Lower leg skin (tissue), 3 donors: Measurements from ENCODE around the gene GRIN3A.

Experiments
- POLR2A ChIP-seq, 2 donors: fragments of 450-650 bp; IDR thresholded peaks; one replicate each; pipeline ENCODE4 v1.6.1; 2016 to 2017; ENCODE audit warnings: antibody characterized with exemption in 2 of 2, mild to moderate bottlenecking in 1 of 2, moderate library complexity in 1 of 2
- TF ChIP-seq, protein P1 (sequence below), 3 donors: fragments of 450-650 bp; IDR thresholded peaks; one replicate each; pipeline ENCODE4 v1.5.1; 2016; ENCODE audit warnings: antibody characterized with exemption in 3 of 3, mild to moderate bottlenecking in 3 of 3, moderate library complexity in 2 of 3

DNA sequence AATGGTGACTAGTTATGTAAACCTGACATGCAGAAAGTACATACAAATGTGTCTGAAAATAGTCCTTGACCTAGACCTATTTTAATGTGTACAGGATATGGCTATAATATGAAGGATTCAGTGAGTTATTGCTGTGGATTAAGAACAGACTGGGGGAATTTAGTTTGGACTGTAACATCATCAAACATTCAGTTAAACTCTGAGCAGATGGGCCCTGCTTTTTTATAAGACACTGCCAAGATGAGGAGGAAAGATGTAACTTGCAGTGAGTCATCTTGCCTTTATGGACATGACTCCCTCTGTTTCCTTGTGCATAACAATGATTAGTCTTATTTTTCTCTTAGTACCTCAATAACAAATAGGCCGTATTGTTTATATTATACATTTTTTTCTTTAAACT, 155.9 kb downstream of the GRIN3A start:
- TF ChIP-seq, protein P1, sequence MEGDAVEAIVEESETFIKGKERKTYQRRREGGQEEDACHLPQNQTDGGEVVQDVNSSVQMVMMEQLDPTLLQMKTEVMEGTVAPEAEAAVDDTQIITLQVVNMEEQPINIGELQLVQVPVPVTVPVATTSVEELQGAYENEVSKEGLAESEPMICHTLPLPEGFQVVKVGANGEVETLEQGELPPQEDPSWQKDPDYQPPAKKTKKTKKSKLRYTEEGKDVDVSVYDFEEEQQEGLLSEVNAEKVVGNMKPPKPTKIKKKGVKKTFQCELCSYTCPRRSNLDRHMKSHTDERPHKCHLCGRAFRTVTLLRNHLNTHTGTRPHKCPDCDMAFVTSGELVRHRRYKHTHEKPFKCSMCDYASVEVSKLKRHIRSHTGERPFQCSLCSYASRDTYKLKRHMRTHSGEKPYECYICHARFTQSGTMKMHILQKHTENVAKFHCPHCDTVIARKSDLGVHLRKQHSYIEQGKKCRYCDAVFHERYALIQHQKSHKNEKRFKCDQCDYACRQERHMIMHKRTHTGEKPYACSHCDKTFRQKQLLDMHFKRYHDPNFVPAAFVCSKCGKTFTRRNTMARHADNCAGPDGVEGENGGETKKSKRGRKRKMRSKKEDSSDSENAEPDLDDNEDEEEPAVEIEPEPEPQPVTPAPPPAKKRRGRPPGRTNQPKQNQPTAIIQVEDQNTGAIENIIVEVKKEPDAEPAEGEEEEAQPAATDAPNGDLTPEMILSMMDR (IDR thresholded peaks at IDR 0.05), result no peak
- TF ChIP-seq POLR2A (IDR thresholded peaks at IDR 0.05), result no peak
